ENCODE results near the gene ALOX12B. TPM values are rescaled to one million over a fixed set of nuclear protein-coding genes. Genes with fewer than 3 reads are reported as not detected.
A peak's percentile ranks its signal among the peaks of the same experiment; 100 is the strongest.

ALOX12B gene
- total and polyA plus RNA-seq, 2 of the 13 experiments (the other 11 are each of a cell fraction or from before 2014, with no cell fraction given), result 0.13 TPM; not detected in 1

DNA sequence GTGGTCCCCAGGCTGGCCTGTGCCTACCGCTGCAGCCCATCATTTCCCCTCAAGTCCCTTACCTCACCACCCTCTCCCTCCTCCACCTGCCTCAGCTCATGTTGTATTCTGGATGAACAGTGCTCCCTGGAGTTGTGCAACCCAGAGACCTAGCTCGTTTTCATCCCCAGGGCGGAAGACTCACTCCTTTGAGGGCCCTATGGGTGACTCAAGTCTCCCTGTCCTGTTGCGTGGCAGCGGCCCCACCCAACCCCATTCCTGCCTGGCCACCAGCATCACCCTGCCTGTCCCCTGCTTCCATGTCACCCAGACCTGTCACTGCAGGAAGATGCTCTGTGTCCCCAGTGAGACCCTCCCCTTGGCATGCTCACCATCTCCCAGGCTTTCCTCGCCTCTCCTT is 3.3 kb downstream of the ALOX12B start:
- Histone ChIP-seq H3K27me3 (ENCODE audit: control insufficient read depth in 1 of 2, insufficient read depth in 2 of 2, low read length in 2 of 2) (peaks cover 9 to 51% of the 10 kb centered on the region in 2 experiments; a peak in 4 of 5 replicates), H3K4me2 (ENCODE audit: low read depth, low read length) (no peak overlapping the region), H3K9me3 (ENCODE audit: low read length) (no peaks in the 10 kb centered on the region), H3K36me3 (replicated peaks in 1 of 2; ENCODE audit: control insufficient read depth in 1 of 2, insufficient read depth in 2 of 2, low read length in 2 of 2) (no peaks in the 10 kb centered on the region), H2AFZ (ENCODE audit: low read length) (no peak overlapping the region), H3K4me3 (replicated peaks in 1 of 3; ENCODE audit: insufficient read depth in 1 of 3, low read depth in 2 of 3, low read length in 3 of 3) (no peak overlapping the region), H3K79me2 (ENCODE audit: insufficient read depth, low read length) (no peaks in the 10 kb centered on the region), H3K27ac (ENCODE audit: extremely low read length, insufficient read depth, low read length) (no peak overlapping the region), H3K9ac (ENCODE audit: insufficient read depth, low read depth, low read length) (no peak overlapping the region), H4K20me1 (ENCODE audit: insufficient read depth, low read length) (no peaks in the 10 kb centered on the region), H3K4me1 (ENCODE audit: insufficient read depth, low read length) (peaks cover 19% of the 10 kb centered on the region)
- no peak for FAIRE-seq
- WGBS (ENCODE audit: low lambda C conversion rate), result 27% methylated on average over 6 of the region's 6 CpGs
- no TSS peak for BruUV-seq (replicated peaks)
- POLR2A ChIA-PET, result no interaction called here
- ATAC-seq, result no peak
- in situ Hi-C loops (cut with HindIII; ENCODE audit: extremely low pct_ligation_motif_present, low pct_unique_long_range_greater_than_20kb), result no loop called here
- intact Hi-C loops (cut with micrococcal nuclease; ENCODE audit: unreplicated experiment), result loop anchor here (5.0 kb wide), 1 partner anchor 33 kb away; the partner anchor contains the start of gene ALOXE3
- TF ChIP-seq ZNF263 (CRISPR knock-in tag; IDR thresholded peaks at IDR 0.05) (peak; percentile 78; the same call in 1 of the 2 replicates), BRD4 (CRISPR knock-in tag; IDR thresholded peaks at IDR 0.05) (no peak), RCOR2 (CRISPR knock-in tag; IDR thresholded peaks at IDR 0.05) (no peak), CEBPB (IDR thresholded peaks at IDR 0.05; ENCODE audit: borderline replicate concordance, low read depth, low read length) (0 out of 2 replicates have a peak, but pooled peaks have one; percentile 7), MAFF (IDR thresholded peaks at IDR 0.05; ENCODE audit: low read depth, low read length) (no peak)
- no peak for DNase-seq (ENCODE audit: low spot score)
- CTCF ChIA-PET (ENCODE audit: low intra/inter-chr PET ratio, low total read pairs), result no interaction called here

DNA sequence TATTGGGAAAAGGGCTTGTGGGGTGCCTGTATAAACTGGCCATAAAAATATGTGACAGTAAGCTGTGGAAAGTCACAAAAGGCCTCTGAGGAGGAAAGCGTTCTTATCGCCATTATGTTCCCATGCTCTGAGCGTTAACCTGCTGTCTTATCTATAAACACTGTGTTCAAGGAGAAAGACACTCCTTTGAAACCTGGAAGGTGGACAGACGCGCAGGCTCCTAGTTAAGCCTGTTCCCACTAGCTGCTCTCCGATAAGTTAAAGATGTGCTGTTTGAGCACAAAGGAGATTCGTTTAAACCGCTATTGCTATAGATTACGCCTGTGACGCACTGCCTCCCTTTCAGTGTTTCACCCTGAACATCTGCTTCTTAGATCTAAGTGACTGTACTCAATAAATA is 5.2 kb downstream of the ALOX12B start:
- no peaks in the 10 kb centered on the region for H3K9me3 ChIP-seq (ENCODE audit: low read length)
- H3K9ac ChIP-seq (ENCODE audit: insufficient read depth, low read depth, low read length), result no peak overlapping the region
- no peaks in the 10 kb centered on the region for H4K20me1 ChIP-seq (ENCODE audit: insufficient read depth, low read length)
- in situ Hi-C loops (cut with HindIII; ENCODE audit: extremely low pct_ligation_motif_present, low pct_unique_long_range_greater_than_20kb), result no loop called here
- no TSS peak for BruUV-seq (replicated peaks)
- peaks cover 7 to 46% of the 10 kb centered on the region in 2 experiments; a peak in 4 of 5 replicates for H3K27me3 ChIP-seq (ENCODE audit: control insufficient read depth in 1 of 2, insufficient read depth in 2 of 2, low read length in 2 of 2)
- POLR2A ChIA-PET, result no interaction called here
- CTCF ChIA-PET (ENCODE audit: low intra/inter-chr PET ratio, low total read pairs), result interaction anchor here (1.3 kb wide), 1 partner anchor 28 kb away, joined by 4 read pairs; no protein-coding TSS in a partner anchor
- intact Hi-C loops (cut with micrococcal nuclease; ENCODE audit: unreplicated experiment), result loop anchor here (5.0 kb wide), 1 partner anchor 35 kb away; the partner anchor contains the start of gene ALOXE3
- no peaks in the 10 kb centered on the region for H3K79me2 ChIP-seq (ENCODE audit: insufficient read depth, low read length)
- no peaks in the 10 kb centered on the region for H3K36me3 ChIP-seq (replicated peaks in 1 of 2; ENCODE audit: control insufficient read depth in 1 of 2, insufficient read depth in 2 of 2, low read length in 2 of 2)
- no peak overlapping the region for H3K4me2 ChIP-seq (ENCODE audit: low read depth, low read length)
- WGBS (ENCODE audit: low lambda C conversion rate), result 87% methylated on average over 10 of the region's 10 CpGs
- no peak overlapping the region for H3K27ac ChIP-seq (ENCODE audit: extremely low read length, insufficient read depth, low read length)
- ATAC-seq (no peak), FAIRE-seq (no peak), DNase-seq (ENCODE audit: low spot score) (no peak)
- H3K4me1 ChIP-seq (ENCODE audit: insufficient read depth, low read length), result peaks cover 24% of the 10 kb centered on the region
- no peak overlapping the region for H2AFZ ChIP-seq (ENCODE audit: low read length)
- no peak overlapping the region for H3K4me3 ChIP-seq (replicated peaks in 1 of 3; ENCODE audit: insufficient read depth in 1 of 3, low read depth in 2 of 3, low read length in 3 of 3)
- no peak for TF ChIP-seq YY1 (IDR thresholded peaks at IDR 0.05; ENCODE audit: insufficient read depth, insufficient replicate concordance, low read depth, low read length)
- TF ChIP-seq, protein P1, sequence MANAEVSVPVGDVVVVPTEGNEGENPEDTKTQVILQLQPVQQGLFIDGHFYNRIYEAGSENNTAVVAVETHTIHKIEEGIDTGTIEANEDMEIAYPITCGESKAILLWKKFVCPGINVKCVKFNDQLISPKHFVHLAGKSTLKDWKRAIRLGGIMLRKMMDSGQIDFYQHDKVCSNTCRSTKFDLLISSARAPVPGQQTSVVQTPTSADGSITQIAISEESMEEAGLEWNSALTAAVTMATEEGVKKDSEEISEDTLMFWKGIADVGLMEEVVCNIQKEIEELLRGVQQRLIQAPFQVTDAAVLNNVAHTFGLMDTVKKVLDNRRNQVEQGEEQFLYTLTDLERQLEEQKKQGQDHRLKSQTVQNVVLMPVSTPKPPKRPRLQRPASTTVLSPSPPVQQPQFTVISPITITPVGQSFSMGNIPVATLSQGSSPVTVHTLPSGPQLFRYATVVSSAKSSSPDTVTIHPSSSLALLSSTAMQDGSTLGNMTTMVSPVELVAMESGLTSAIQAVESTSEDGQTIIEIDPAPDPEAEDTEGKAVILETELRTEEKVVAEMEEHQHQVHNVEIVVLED (CRISPR knock-in tag; IDR thresholded peaks at IDR 0.05; ENCODE audit: borderline replicate concordance), result no peak
- no peak for TF ChIP-seq ZNF138 (CRISPR knock-in tag; IDR thresholded peaks at IDR 0.05; ENCODE audit: low read depth)
- TF ChIP-seq, protein P2, sequence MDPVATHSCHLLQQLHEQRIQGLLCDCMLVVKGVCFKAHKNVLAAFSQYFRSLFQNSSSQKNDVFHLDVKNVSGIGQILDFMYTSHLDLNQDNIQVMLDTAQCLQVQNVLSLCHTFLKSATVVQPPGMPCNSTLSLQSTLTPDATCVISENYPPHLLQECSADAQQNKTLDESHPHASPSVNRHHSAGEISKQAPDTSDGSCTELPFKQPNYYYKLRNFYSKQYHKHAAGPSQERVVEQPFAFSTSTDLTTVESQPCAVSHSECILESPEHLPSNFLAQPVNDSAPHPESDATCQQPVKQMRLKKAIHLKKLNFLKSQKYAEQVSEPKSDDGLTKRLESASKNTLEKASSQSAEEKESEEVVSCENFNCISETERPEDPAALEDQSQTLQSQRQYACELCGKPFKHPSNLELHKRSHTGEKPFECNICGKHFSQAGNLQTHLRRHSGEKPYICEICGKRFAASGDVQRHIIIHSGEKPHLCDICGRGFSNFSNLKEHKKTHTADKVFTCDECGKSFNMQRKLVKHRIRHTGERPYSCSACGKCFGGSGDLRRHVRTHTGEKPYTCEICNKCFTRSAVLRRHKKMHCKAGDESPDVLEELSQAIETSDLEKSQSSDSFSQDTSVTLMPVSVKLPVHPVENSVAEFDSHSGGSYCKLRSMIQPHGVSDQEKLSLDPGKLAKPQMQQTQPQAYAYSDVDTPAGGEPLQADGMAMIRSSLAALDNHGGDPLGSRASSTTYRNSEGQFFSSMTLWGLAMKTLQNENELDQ (CRISPR knock-in tag; IDR thresholded peaks at IDR 0.05; ENCODE audit: borderline replicate concordance), result no peak
- TF ChIP-seq, protein P3, sequence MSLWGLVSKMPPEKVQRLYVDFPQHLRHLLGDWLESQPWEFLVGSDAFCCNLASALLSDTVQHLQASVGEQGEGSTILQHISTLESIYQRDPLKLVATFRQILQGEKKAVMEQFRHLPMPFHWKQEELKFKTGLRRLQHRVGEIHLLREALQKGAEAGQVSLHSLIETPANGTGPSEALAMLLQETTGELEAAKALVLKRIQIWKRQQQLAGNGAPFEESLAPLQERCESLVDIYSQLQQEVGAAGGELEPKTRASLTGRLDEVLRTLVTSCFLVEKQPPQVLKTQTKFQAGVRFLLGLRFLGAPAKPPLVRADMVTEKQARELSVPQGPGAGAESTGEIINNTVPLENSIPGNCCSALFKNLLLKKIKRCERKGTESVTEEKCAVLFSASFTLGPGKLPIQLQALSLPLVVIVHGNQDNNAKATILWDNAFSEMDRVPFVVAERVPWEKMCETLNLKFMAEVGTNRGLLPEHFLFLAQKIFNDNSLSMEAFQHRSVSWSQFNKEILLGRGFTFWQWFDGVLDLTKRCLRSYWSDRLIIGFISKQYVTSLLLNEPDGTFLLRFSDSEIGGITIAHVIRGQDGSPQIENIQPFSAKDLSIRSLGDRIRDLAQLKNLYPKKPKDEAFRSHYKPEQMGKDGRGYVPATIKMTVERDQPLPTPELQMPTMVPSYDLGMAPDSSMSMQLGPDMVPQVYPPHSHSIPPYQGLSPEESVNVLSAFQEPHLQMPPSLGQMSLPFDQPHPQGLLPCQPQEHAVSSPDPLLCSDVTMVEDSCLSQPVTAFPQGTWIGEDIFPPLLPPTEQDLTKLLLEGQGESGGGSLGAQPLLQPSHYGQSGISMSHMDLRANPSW (CRISPR knock-in tag; IDR thresholded peaks at IDR 0.05; ENCODE audit: borderline replicate concordance), result no peak
- no peak for TF ChIP-seq PHF21A (CRISPR knock-in tag; IDR thresholded peaks at IDR 0.05)
- no peak for TF ChIP-seq ZNF382 (CRISPR knock-in tag; IDR thresholded peaks at IDR 0.05; ENCODE audit: borderline replicate concordance)

All from HepG2 (cell line).